Measurements from ENCODE around the gene HS2ST1. TPM values are rescaled to one million over a fixed set of nuclear protein-coding genes. Genes with fewer than 3 reads are reported as not detected.

Gene HS2ST1
- total RNA-seq, 1 experiment from 2014 or later: 57.2 TPM

DNA sequence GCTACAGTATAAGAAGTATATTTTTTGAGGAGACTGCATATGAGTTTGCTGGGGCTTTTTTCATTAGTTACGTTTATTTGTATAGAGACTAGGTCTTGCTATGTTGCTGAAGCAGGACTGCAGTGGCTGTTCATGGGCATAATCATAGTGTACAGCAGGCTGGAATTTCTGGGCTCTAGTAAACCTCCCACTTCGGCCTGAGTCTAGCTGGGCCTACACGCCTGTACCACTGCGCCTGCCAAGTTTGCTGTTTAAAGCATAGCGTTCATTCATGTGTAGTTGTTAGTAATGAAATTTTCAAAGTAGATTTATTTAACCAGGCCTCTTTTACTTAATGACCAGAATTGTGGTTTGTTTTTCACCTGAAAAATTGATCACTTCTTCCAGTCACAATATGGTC, 33.8 kb downstream of the HS2ST1 start:
- Histone ChIP-seq H3K27me3 (replicated peaks; ENCODE audit: control insufficient read depth, insufficient read depth, low read length) (no peaks in the 10 kb centered on the region), H3K9me3 (no peaks in the 10 kb centered on the region), H3K4me1 (peaks cover 6% of the 10 kb centered on the region; the same call in 1 of the 2 replicates), H3K4me3 (ENCODE audit: low read depth, low read length) (no peak overlapping the region), H3K36me3 (ENCODE audit: control insufficient read depth, insufficient read depth, low read length) (no peaks in the 10 kb centered on the region)
- no TSS peak for BruUV-seq (replicated peaks)
- Mint-ChIP-seq H3K9me3 (ENCODE audit: unreplicated experiment) (no peaks in the 10 kb centered on the region), H3K4me1 (ENCODE audit: low read depth, unreplicated experiment) (peaks cover 7% of the 10 kb centered on the region), H3K27me3 (ENCODE audit: insufficient read depth, unreplicated experiment) (no peaks in the 10 kb centered on the region), H3K4me3 (ENCODE audit: unreplicated experiment) (no peak overlapping the region), H3K36me3 (ENCODE audit: insufficient read depth, unreplicated experiment) (no peaks in the 10 kb centered on the region), H3K27ac (ENCODE audit: unreplicated experiment) (no peak overlapping the region)
- intact Hi-C loops (cut with micrococcal nuclease; ENCODE audit: unreplicated experiment): no loop called here
- TF ChIP-seq, protein P1, sequence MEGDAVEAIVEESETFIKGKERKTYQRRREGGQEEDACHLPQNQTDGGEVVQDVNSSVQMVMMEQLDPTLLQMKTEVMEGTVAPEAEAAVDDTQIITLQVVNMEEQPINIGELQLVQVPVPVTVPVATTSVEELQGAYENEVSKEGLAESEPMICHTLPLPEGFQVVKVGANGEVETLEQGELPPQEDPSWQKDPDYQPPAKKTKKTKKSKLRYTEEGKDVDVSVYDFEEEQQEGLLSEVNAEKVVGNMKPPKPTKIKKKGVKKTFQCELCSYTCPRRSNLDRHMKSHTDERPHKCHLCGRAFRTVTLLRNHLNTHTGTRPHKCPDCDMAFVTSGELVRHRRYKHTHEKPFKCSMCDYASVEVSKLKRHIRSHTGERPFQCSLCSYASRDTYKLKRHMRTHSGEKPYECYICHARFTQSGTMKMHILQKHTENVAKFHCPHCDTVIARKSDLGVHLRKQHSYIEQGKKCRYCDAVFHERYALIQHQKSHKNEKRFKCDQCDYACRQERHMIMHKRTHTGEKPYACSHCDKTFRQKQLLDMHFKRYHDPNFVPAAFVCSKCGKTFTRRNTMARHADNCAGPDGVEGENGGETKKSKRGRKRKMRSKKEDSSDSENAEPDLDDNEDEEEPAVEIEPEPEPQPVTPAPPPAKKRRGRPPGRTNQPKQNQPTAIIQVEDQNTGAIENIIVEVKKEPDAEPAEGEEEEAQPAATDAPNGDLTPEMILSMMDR (IDR thresholded peaks at IDR 0.05; ENCODE audit: insufficient read depth in 1 of 2, low read depth in 1 of 2, low read length in 1 of 2, severe bottlenecking in 1 of 2, unreplicated experiment in 1 of 2): no peak
- ChIA-PET POLR2A (no interaction called here), CTCF (no interaction called here)
- DNase-seq: no peak

DNA sequence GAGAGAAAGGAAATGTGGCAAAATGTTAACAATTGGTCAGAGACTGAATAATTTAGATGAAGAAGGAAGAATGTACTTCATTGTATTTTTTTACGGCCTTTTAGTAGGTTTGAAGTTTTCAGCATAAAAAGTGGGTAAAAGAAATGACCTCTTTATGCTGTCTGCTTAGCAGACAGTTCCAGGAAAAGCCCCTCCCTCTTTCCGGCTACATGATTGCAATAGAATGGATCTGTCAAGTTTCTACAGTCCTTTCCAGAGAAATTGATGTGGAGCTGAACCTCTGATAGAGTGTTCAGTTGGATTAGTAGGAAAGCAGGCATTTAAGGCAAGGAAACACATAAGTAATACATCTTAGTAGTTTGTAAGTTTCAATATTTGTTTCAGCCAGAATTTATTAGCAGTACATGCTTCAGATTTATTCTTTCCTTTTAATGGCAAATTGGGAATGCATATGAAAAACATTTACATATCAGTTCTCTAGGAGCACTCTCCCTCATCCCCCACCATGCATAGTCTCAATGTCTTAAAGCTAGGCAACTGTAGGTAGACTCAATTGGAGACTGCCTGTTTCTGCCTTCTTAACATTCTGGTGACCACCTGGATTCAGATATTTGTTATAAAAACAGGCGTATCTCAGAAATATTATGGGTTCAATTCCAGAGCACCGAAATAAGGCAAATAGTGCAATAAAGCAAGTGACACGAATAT, 36.4 kb downstream of the HS2ST1 start:
- no peaks in the 10 kb centered on the region for H3K36me3 ChIP-seq (ENCODE audit: control insufficient read depth, insufficient read depth, low read length)
- ChIA-PET POLR2A (interaction anchor here (0.6 kb wide), 1 partner anchor 234 kb away, joined by 3 read pairs; no protein-coding TSS in a partner anchor), CTCF (no interaction called here)
- no peak for DNase-seq
- Mint-ChIP-seq H3K4me1 (ENCODE audit: low read depth, unreplicated experiment) (peaks cover 7% of the 10 kb centered on the region), H3K27ac (ENCODE audit: unreplicated experiment) (no peak overlapping the region), H3K36me3 (ENCODE audit: insufficient read depth, unreplicated experiment) (no peaks in the 10 kb centered on the region), H3K27me3 (ENCODE audit: insufficient read depth, unreplicated experiment) (no peaks in the 10 kb centered on the region), H3K9me3 (ENCODE audit: unreplicated experiment) (no peaks in the 10 kb centered on the region), H3K4me3 (ENCODE audit: unreplicated experiment) (no peak overlapping the region)
- intact Hi-C loops (cut with micrococcal nuclease; ENCODE audit: unreplicated experiment): no loop called here
- no peak overlapping the region for H3K4me3 ChIP-seq (ENCODE audit: low read depth, low read length)
- TF ChIP-seq, protein P1 (IDR thresholded peaks at IDR 0.05; ENCODE audit: insufficient read depth in 1 of 2, low read depth in 1 of 2, low read length in 1 of 2, severe bottlenecking in 1 of 2, unreplicated experiment in 1 of 2): no peak
- no TSS peak for BruUV-seq (replicated peaks)
- 0 out of 2 replicates have a peak, but pooled peaks cover 4% of the 10 kb centered on the region for H3K4me1 ChIP-seq
- no peaks in the 10 kb centered on the region for H3K27me3 ChIP-seq (replicated peaks; ENCODE audit: control insufficient read depth, insufficient read depth, low read length)
- no peaks in the 10 kb centered on the region for H3K9me3 ChIP-seq

GRCh38 chr1:86951430-86951829, 37.0 kb downstream of the HS2ST1 start:
- CTCF ChIA-PET: no interaction called here
- no peaks in the 10 kb centered on the region for H3K9me3 Mint-ChIP-seq (ENCODE audit: unreplicated experiment)
- TF ChIP-seq, protein P1 (IDR thresholded peaks at IDR 0.05; ENCODE audit: insufficient read depth in 1 of 2, low read depth in 1 of 2, low read length in 1 of 2, severe bottlenecking in 1 of 2, unreplicated experiment in 1 of 2): no peak
- 0 out of 2 replicates have a peak, but pooled peaks cover 4% of the 10 kb centered on the region for H3K4me1 ChIP-seq
- no peak overlapping the region for H3K4me3 Mint-ChIP-seq (ENCODE audit: unreplicated experiment)
- no TSS peak for BruUV-seq (replicated peaks)
- H3K9me3 ChIP-seq: no peaks in the 10 kb centered on the region
- H3K27me3 ChIP-seq (replicated peaks; ENCODE audit: control insufficient read depth, insufficient read depth, low read length): no peaks in the 10 kb centered on the region
- no peaks in the 10 kb centered on the region for H3K36me3 Mint-ChIP-seq (ENCODE audit: insufficient read depth, unreplicated experiment)
- no peak overlapping the region for H3K27ac Mint-ChIP-seq (ENCODE audit: unreplicated experiment)
- H3K27me3 Mint-ChIP-seq (ENCODE audit: insufficient read depth, unreplicated experiment): no peaks in the 10 kb centered on the region
- H3K4me3 ChIP-seq (ENCODE audit: low read depth, low read length): no peak overlapping the region
- POLR2A ChIA-PET: interaction anchor here (0.6 kb wide), 1 partner anchor 235 kb away, joined by 3 read pairs; no protein-coding TSS in a partner anchor
- intact Hi-C loops (cut with micrococcal nuclease; ENCODE audit: unreplicated experiment): no loop called here
- no peak for DNase-seq
- H3K36me3 ChIP-seq (ENCODE audit: control insufficient read depth, insufficient read depth, low read length): no peaks in the 10 kb centered on the region
- H3K4me1 Mint-ChIP-seq (ENCODE audit: low read depth, unreplicated experiment): peaks cover 7% of the 10 kb centered on the region

Measured in Caco-2 (cell line).